Measurements from ENCODE around the gene GTF2I.
"Not testable (repeated sequence)": the region's sequence is repeated elsewhere in the genome, so short reads cannot be mapped to it uniquely, and the experiment has no call there.

The GTF2I gene

GRCh38 chr7:74657692-74658177 lies at the start of gene GTF2I:
TSS of gene GTF2I (plus strand) at chr7:74657718. CDS start at chr7:74689129, 31,411 bp downstream.
- in situ Hi-C loops (cut with MboI; ENCODE audit: low sequenced_read_pairs): no loop called here

DNA sequence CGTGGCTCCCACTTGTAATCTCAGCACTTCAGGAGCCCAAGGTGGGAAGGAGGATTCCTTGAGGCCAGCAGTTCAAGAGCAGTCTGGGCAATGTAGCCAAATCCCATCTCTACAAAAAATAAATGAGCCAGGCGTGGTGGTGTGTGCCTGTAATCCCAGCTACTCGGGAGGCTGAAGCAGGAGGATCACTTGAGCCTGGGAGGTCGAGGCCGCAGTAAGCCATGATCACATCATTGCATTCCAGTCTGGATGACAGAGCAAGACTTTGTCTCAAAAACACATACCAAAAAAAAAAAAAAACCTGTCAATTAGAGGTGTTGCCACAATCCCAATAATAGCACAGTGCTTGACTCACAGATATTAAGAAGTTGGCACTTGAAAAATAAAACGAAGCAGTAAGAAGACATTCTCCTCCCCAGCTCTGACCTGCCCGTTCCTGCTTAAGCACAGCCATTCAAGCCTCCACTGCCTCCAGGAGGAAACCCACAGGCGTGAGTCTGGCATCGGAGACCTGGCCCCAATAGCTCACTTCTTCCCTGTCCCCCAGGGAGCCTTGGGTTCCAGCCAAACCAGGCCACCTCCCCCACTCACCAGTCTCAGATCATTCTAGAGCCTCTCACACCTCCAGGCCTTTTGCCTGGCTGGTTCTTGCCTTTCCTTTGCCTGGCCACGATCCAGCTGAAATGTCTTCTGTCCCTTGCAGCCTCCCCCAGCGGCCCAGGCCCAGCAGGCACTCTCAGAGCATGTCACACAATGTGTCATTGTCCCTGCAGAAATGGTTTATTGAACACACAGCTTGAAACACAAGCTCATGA lies 45.3 kb upstream of the GTF2I start:
- in situ Hi-C loops (cut with MboI; ENCODE audit: low sequenced_read_pairs): no loop called here

GRCh38 chr7:74615933-74616780 lies 41.4 kb upstream of the GTF2I start:
- in situ Hi-C loops (cut with MboI; ENCODE audit: low sequenced_read_pairs): no loop called here

DNA sequence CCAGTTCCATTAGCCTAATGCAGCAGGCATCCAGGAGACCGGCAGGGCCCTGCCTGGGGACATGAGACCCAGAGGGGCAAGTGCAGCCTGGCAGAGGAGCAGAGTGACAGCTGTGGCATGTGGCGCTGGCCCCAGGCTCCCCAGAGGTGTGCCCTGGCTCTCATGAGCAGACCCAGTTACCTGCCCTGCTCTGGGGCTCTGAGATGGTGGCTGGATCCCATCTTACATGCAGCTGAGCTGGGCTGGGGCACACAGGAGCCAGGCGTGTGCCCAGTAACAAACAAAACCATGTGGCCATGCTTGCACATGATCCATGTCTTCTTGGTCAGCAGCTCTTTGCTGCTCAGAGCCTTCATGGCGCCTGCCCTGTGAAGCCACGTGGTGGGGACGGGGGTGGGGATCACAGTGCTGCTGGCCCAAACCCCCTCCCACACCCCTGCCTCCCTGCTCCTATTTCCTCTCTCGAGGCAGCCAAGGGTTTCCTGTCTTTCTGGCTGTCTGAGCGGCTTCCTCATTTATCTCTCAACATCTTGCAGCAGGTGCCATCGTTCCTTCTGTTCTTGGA lies 40.3 kb upstream of the GTF2I start:
- in situ Hi-C loops (cut with MboI; ENCODE audit: low sequenced_read_pairs): no loop called here

- in situ Hi-C loops (cut with MboI; ENCODE audit: low sequenced_read_pairs): no loop called here
Observed at GRCh38 chr7:74619235-74619860, 38.2 kb upstream of the GTF2I start.

- in situ Hi-C loops (cut with MboI; ENCODE audit: low sequenced_read_pairs): no loop called here
Observed at GRCh38 chr7:74622228-74622749, 35.2 kb upstream of the GTF2I start.

DNA sequence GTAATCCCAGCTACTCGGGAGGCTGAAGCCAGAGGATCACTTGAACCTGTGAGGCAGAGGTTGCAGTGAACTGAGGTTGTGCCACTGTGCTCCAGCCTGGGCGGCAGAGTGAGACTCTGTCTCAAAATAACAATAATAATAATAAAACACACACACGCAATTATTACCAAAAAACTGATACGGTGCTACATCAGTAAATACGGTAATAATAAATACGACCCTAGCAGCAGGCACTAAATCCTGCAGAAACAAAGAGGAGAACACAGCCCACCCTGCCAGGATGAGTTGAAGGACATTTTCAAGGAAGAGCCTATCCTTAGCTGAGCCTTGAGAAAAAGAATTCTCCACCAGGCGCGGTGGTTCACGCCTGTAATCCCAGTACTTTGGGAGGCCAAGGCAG lies 34.4 kb upstream of the GTF2I start:
- in situ Hi-C loops (cut with MboI; ENCODE audit: low sequenced_read_pairs): no loop called here

- in situ Hi-C loops (cut with MboI; ENCODE audit: low sequenced_read_pairs): no loop called here
Observed at GRCh38 chr7:74625446-74625845, 32.1 kb upstream of the GTF2I start.

DNA sequence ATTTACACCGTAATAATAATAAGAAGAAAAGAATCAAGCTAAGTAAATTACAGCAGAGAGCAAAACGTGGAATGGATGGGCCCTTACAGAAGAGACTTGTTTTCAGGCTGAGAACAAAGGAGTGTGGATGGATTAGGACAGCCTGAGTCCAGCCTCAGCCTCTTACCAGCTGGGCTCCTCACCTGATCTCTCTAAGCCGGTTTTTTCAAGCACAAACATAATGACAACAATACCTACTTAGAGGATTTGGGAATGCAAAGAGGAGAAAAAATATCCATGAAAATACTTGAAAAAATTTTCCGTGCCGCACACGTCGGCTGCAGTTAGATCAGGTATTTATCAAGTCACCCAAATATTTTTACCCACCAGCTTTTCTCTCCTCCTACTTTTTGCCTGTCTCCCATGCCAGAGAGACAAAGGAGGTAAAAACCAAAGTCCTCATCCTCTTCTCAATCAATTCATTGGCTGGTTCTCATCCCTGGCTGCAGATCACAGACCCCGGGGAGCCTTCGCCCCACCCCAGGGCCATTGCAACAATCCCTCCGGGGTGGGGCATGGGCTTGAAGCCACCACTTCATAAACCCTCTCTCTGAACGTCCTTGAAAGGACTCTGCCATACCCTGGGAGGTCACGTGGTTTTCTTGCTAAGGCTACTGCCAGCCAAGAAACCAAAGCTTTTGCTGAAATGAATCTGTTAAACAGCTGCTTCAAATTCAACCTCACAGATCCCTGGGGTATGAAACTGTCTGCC lies 29.7 kb upstream of the GTF2I start:
- in situ Hi-C loops (cut with MboI; ENCODE audit: low sequenced_read_pairs): no loop called here

GRCh38 chr7:74632505-74632904 lies 25.0 kb upstream of the GTF2I start:
- in situ Hi-C loops (cut with MboI; ENCODE audit: low sequenced_read_pairs): no loop called here

GRCh38 chr7:74633451-74633921 lies 24.0 kb upstream of the GTF2I start:
- in situ Hi-C loops (cut with MboI; ENCODE audit: low sequenced_read_pairs): no loop called here

DNA sequence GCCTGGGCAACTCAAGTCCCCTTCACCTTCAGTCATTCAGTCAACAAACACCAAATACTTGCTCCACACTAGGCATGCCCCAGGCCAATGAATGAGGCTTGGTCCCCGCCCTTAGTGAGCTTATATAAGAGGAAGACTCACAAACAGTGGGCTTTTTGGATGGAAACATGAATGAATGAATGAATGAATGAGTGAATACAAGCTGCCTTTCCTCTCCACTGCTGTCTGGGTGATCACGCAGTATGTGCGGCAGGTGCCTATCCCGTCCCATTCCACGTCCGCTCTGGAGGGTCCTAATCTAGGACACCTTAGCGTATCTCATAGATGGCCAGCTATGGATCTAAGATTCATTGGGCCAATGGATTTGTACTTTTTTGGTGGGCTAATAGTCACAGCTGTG lies 19.8 kb upstream of the GTF2I start:
- in situ Hi-C loops (cut with MboI; ENCODE audit: low sequenced_read_pairs): no loop called here

GRCh38 chr7:74650055-74650454 lies 7.5 kb upstream of the GTF2I start:
- in situ Hi-C loops (cut with MboI; ENCODE audit: low sequenced_read_pairs): not testable (repeated sequence)

DNA sequence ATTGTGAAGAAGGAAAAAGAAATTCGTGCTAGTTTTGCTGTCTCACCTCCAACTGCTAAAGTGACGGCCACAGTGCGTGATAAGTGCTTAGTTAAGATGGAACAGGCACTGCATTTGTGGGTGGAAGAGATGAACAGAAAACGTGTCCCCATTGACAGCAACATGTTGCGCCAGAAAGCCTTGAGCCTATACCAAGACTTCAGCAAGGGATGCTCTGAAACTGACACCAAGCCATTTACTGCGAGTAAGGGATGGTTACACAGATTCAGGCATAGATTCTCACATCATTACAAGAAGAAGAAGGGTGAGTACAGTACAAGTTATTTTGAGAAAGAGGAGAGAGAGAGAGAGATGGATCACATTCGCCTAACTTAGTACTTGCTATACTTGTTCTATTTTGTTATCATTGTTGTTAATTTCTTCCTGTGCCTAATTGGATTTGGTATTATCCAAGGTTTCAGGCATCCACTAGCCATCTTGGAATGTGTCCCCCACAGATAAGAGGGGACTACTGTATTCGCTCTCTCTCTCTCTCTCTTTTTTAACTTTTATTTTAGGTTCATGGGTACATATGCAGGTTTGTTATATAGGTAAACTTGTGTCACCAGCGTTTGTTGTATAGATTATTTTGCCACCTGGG lies 6.9 kb upstream of the GTF2I start:
- in situ Hi-C loops (cut with MboI; ENCODE audit: low sequenced_read_pairs): not testable (repeated sequence)

- in situ Hi-C loops (cut with MboI; ENCODE audit: low sequenced_read_pairs): not testable (repeated sequence)
Observed at GRCh38 chr7:74651133-74651504, 6.4 kb upstream of the GTF2I start.

GRCh38 chr7:74653686-74654181 lies 3.8 kb upstream of the GTF2I start:
- in situ Hi-C loops (cut with MboI; ENCODE audit: low sequenced_read_pairs): no loop called here

GRCh38 chr7:74654811-74655210 lies 2.7 kb upstream of the GTF2I start:
- in situ Hi-C loops (cut with MboI; ENCODE audit: low sequenced_read_pairs): no loop called here

DNA sequence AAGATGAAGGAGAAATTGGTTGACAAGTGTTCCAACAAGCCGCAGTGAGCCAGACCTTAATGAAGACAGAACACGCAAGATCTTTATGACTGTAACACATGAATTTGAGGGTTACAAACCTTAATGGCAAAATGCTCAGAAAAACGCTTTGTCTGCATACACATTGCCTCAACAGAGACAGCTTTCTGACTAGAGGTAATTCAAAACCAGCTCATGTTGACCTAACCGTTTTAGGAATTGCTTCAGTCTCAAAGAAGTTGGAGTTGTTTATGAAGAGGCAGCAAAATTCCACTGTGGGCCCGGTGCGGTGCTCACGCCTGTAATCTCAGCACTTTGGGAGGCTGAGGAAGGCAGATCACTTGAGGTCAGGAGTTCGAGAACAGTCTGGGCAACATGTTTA lies 2.2 kb upstream of the GTF2I start:
- in situ Hi-C loops (cut with MboI; ENCODE audit: low sequenced_read_pairs): no loop called here

GRCh38 chr7:74655768-74656440 lies 1.6 kb upstream of the GTF2I start:
- in situ Hi-C loops (cut with MboI; ENCODE audit: low sequenced_read_pairs): no loop called here

All from HL-60/S4 (cell line).